Tibial nerve (tissue), 3 donors: ENCODE measurements around the gene ADAMTSL1.

Source experiments
- POLR2A ChIP-seq, 2 donors: fragments of 450-650 bp; IDR thresholded peaks; one replicate each; pipeline ENCODE4 v1.6.1; 2017; ENCODE audit warnings: antibody characterized with exemption in 2 of 2, mild to moderate bottlenecking in 2 of 2, moderate library complexity in 2 of 2
- TF ChIP-seq, protein P1 (sequence below), 5 experiments: fragments of 200-600 bp in 3 of 5; fragments of 450-650 bp in 2 of 5; sonication (generic) in 3 of 5; IDR thresholded peaks; one replicate each; pipeline ENCODE4 v1.5.1; 2016 to 2019; ENCODE audit warnings: antibody characterized with exemption in 5 of 5, mild to moderate bottlenecking in 3 of 5, moderate library complexity in 2 of 5

DNA sequence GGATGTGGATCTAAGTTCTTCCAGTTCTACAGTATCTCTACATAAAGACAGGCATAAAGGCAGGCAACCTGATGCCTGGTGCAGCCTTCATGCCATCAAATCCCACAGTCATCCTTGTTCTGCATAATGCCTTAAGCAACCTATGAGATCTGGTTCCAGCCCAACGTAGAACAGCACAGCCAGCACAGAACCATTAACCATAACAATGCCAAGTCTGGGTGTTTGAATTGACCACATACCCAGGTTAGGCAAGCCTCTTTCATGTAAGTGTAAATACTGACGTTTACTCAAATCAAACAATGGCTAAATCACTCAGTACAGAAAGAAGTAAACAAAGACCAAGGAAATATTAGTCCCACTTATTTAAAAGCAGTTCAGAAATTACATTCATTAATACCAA is 195.0 kb downstream of the ADAMTSL1 start:
- TF ChIP-seq, protein P1, sequence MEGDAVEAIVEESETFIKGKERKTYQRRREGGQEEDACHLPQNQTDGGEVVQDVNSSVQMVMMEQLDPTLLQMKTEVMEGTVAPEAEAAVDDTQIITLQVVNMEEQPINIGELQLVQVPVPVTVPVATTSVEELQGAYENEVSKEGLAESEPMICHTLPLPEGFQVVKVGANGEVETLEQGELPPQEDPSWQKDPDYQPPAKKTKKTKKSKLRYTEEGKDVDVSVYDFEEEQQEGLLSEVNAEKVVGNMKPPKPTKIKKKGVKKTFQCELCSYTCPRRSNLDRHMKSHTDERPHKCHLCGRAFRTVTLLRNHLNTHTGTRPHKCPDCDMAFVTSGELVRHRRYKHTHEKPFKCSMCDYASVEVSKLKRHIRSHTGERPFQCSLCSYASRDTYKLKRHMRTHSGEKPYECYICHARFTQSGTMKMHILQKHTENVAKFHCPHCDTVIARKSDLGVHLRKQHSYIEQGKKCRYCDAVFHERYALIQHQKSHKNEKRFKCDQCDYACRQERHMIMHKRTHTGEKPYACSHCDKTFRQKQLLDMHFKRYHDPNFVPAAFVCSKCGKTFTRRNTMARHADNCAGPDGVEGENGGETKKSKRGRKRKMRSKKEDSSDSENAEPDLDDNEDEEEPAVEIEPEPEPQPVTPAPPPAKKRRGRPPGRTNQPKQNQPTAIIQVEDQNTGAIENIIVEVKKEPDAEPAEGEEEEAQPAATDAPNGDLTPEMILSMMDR (IDR thresholded peaks at IDR 0.05): no peak
- TF ChIP-seq POLR2A (IDR thresholded peaks at IDR 0.05): no peak
